VCaP (cell line): ENCODE results near the gene FKBP10.

ENCODE experiments used
- H3K27ac ChIP-seq: fragments of 450-650 bp; 2 replicates; pipeline ENCODE4 v1.5.1; 2017
- TF ChIP-seq, protein P1 (sequence below): fragments of 450-650 bp; conservative IDR thresholded peaks from 2 replicates; pipeline ENCODE4 v1.5.1; 2017; ENCODE audit warnings: mild to moderate bottlenecking, moderate library complexity

The FKBP10 gene

DNA sequence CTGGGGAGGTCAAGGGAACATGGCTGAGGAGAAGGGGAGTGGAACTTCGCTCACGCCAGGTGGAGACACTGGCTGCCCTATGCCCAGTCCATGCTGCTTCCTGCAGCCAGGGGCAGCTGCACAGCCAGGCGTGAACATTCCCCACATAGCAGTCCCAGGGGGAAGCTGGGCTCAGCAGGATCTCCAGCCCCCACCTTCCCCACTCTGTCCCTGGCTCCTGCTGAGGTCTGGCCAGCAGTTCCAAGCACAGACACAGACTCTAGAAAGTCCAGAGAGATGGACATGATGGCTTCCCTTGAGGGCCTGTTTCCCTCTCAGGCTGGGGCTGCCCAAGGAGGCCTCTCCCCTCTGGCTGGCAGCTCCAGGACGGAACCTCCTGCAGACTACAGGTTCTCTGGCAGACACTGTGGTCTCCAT, 35.6 kb upstream of the FKBP10 start:
- H3K27ac ChIP-seq, result peak overlapping the region; percentile 89
- TF ChIP-seq, protein P1, sequence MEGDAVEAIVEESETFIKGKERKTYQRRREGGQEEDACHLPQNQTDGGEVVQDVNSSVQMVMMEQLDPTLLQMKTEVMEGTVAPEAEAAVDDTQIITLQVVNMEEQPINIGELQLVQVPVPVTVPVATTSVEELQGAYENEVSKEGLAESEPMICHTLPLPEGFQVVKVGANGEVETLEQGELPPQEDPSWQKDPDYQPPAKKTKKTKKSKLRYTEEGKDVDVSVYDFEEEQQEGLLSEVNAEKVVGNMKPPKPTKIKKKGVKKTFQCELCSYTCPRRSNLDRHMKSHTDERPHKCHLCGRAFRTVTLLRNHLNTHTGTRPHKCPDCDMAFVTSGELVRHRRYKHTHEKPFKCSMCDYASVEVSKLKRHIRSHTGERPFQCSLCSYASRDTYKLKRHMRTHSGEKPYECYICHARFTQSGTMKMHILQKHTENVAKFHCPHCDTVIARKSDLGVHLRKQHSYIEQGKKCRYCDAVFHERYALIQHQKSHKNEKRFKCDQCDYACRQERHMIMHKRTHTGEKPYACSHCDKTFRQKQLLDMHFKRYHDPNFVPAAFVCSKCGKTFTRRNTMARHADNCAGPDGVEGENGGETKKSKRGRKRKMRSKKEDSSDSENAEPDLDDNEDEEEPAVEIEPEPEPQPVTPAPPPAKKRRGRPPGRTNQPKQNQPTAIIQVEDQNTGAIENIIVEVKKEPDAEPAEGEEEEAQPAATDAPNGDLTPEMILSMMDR, result no peak

DNA sequence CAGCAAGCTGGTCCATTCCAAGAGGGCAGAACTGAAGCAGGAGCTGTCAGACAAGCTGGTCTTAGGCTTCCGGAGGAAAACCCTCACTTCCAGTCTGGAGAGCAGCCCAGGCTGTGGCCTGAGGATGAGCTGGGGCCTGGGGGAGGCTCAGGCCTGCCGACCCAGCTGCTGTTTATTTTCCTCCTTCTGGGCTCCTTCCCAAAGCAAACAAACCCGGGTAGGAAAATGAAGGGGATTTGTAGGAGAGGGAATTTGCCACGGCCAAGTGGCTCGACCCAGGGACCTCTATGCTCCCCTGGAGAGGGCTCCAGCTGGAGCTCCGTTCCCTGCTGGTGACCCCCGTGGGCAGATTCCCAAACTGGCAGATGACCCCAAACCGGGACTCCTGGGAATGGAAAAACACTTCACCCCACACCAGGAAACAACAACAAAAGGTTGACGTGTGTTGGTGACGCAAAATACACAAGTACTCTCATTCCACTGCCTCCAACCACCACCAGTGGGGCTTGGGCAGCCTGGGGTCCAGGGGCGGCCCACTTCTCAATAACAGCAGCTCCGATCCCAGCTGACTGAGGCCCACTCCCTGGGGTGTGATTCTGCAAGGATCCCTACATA, 35.1 kb upstream of the FKBP10 start:
- TF ChIP-seq, protein P1, result no peak
- peak overlapping the region; percentile 89 for H3K27ac ChIP-seq

DNA sequence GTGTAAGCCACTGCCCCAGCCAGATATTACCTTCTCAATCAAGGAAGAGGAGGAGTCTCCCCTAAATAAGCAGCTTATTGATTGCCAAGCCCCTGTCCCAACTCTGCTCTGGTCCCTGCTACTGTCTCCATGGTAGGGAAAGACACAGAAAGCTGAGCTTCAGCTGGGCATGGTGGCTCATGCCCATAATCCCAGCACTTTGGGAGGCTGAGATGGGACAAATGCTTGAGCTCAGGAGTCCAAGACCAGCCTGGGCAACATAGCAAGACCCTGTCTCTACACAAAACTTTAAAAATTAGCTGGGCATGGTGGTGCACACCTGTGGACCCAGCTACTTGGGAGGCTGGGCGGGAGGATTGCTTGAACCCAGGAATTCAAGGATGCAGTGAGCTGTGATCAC, 32.9 kb upstream of the FKBP10 start:
- TF ChIP-seq, protein P1, result no peak
- peak overlapping the region; percentile 89 for H3K27ac ChIP-seq

DNA sequence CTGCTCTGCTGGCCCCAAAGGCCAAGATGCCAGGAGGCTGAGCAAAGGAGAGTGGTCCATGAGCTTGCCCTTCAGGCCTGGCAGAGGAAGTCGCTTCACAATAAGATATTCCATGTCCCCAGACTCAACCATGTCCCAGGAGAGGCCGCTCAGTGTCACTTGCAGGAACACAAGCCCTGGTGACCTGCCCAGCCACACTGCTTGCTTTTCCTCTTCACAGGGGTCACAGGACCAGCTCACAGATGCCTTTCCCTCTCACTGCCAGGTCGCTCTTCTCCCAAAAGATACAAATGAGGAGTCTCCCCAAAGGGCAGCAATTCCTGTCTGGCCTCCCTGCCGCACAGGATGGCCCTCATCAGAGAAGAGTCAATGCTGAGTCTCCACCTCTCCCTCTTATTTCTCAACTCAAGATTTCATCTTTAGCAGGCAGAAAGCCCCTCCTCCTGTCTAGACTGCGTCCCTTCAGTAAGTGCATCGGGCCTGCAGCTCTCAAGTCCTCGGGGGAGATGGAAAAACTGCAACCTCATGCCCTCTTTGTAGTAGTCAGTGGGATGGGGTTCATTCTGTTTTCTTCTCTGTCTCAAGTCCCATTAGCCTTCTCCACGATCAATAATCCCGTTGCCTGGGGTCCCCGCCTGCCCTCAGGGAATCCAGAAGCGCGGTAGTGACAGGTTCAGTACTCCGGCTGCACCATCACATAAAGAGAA, 31.2 kb upstream of the FKBP10 start:
- H3K27ac ChIP-seq, result peak overlapping the region; percentile 83; the same call in 1 of the 2 replicates
- TF ChIP-seq, protein P1, result no peak

DNA sequence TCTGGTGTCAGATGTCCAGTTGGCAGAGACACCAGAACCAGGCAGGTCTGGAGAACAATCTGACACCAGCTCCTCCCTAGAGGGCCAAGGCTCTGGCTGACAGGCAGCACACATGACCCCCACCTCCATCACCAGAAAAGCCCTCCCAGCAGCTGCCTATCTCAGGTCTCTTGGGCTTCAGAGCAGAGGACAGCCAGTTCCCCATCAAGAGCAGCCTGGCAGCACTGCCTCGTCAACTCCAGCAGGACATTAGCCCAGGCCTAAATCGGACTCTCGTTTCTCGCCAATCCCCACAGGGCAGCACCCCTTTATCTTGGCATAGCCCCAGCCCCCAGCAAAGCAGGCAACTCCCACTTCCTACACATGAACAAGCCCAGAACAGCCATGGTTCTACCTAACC, 30.7 kb upstream of the FKBP10 start:
- TF ChIP-seq, protein P1, result no peak
- H3K27ac ChIP-seq, result peak overlapping the region; percentile 83; the same call in 1 of the 2 replicates

DNA sequence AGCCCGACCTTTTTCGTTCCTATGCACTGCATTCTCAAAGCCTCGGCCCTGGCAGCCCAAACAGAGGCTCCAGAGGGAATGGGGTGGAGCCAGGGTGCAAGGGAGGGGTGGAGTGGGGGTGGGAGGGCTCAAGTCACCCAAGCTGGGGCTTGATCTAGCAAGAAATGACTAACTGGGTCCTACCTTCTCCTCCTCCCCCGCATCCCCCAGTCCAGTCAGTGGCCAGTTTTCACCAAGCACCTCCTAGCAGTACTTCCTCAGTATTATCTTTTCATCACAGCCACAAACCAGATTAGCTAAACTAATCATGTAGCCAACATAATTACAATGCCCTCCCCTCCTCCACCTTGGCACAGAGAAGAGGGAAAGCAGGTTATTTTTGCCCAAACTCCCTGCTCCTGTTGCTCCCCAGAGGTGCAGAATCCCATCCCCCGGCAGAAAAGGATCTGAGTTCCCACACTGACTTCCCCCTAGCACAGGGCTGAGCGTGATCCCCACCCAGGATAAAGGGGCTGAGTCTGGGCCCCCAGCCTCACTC, 28.5 kb upstream of the FKBP10 start:
- TF ChIP-seq, protein P1, result no peak
- H3K27ac ChIP-seq, result peak overlapping the region; percentile 83

DNA sequence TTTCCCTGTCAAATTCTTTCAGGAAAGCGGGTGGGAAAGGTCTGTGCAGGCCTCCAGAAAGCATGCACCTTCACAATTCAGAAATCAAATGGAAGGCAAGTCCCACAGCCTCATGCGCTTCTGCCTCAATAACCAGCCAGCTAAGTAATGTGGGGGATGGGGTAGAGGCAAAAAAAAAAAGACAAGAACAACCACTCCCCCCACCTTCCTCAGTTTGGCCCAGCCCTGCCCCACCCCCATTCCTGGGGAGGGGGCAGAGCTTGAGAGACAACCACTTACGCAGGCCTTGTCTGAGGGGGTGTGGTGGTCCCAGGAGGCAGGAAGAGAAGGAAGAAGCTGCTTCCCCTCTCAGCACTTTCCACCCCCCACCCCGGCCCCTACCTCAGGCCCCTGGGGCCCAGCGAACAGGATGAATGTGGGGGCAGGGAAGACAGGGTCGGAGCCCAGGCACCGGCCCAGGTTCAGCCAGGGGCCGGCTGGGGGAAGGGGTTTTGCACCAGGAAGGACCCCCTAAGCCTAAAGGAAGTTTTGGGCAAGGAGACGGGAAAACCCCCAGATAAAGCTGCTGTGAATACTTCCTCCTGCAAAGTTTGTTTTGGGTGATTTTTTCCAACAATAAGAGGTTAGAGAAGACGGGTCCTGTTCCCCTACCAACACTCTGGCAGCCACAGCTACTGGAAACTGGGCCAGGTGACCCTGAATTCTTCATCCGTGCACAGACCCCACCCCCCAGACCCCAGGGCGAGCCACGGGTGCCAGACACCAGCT, 27.5 kb upstream of the FKBP10 start:
- TF ChIP-seq, protein P1, result no peak
- peak overlapping the region; percentile 83 for H3K27ac ChIP-seq
